GM21528 (cell line): Measurements from ENCODE around the gene PLXDC2.
"Not testable (repeated sequence)": the region's sequence is repeated elsewhere in the genome, so short reads cannot be mapped to it uniquely, and the experiment has no call there.

Experiments used
- ATAC-seq: cut with Tn5 transposase; IDR thresholded peaks from one replicate; pipeline ENCODE4 v1.9.1; 2021; ENCODE audit warnings: mild to moderate bottlenecking, moderate library complexity; ENCODE audit not compliant: unreplicated experiment, low FRiP score

The PLXDC2 gene

GRCh38 chr10:19816411-19817230 is at the start of gene PLXDC2:
Gene PLXDC2 (plus strand): TSS chr10:19816432.
- ATAC-seq, result no peak

DNA sequence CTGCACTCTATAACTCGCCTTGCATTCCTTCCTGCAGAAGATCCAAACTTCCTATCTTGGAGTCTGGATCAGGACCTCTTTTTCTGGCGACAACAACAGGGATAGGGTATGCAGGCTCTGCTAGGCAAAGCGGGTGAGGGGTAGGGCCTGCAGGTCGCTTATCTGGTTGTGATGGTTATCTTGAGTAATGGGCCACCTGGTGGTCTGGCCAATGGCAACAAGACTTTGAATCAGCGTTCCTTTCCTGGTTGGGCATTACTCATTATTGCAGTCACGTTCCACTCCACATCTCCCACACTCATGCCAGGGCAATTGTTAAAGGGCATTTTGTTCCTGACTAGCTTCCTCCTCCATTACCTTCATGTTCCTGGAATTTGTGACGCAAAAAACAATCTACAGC is 48.4 kb upstream of the PLXDC2 start:
- no peak for ATAC-seq

DNA sequence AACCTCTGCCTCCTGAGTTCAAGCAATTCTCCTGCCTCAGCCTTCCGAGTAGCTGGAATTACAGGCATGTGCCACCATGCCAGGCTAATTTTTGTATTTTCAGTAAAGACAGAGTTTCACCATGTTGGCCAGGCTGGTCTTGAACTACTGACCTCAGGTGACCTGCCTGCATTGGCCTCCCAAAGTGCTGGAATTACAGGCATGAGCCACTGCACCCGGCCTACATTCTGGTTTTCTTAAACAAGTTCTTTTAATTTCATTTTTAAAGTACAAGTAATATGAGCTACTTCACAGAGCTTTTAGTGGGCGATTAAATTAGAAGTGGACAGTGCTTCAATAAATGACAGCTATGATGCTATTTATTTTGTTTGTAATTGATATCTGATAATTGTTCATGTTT is 46.4 kb upstream of the PLXDC2 start:
- not testable (repeated sequence) for ATAC-seq

DNA sequence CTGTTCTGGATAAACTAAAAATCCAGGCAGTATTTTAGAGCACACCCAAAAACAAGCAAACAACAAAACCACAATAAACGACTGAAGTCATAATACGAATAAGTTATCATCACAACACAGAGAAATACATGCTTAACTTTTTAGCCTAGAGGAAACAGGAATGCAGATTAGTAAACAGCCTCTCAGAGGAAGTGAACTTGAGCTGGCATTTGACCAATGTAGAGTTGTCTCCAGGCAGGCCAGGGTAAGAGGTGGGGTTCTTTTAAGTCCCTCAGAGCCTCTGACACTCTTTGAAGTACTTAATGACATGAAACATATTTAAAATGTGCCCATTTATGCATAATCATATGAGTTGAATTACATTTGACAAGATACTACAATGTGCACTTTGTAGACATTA is 43.3 kb upstream of the PLXDC2 start:
- no peak for ATAC-seq

DNA sequence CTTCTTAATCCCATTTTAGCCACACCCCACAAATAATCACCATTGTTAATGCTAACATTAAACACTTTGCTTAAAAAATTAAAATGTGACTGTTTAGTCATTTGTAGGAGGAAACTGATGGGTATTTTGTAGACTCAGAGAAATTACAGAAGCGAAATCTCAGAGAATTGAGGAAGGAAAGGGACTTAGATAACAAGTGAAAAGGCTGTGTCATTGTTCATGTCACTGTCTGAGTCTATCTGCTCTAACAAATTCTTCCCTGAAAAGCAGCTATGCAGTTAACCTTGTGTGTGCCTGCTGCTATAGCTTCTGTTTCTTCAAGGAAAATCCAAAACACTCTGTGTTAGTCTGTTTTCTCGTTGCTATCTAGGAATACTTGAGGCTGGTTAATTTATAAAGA is 40.9 kb upstream of the PLXDC2 start:
- no peak for ATAC-seq

DNA sequence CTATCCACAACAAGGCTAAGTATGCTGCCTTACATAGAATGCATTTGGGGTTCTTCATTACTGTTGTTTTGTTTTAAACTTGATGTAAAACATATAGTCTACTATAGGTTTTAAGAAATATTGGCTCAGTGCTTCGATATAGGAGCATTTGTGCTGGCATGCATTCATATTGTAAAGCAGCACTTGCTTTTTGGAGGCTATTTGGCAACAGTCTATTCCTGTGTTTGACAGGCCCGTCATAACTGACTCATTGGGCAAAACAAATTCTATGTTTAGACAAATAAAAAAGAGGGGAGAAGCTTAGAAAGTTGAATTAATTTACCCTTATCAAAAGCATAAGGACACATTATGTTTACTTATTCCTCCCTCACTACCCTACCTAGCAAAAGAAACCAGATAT is 38.4 kb upstream of the PLXDC2 start:
- no peak for ATAC-seq

DNA sequence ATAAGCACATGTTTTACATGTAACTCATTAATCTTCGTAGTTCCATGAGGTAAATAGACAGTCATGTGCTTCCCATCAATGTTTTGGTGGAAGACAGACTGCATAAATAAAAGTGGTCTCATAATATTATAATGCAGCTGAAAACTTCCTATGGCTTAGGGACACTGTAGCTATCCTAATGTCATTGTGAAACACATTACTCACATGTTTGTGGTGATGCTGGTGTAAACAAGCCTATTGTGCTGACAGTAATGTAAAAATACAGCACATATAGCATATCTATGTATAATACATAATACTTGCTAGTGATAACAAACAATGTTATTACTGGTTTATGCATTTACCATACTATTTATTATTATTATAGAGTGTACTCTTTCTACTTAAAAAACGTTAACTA is 37.2 kb upstream of the PLXDC2 start:
- ATAC-seq, result no peak

GRCh38 chr10:19782430-19783089 is 33.7 kb upstream of the PLXDC2 start:
- no peak for ATAC-seq

- ATAC-seq, result no peak
These were observed 32.5 kb upstream of the PLXDC2 start for GRCh38 chr10:19783721-19784120.

DNA sequence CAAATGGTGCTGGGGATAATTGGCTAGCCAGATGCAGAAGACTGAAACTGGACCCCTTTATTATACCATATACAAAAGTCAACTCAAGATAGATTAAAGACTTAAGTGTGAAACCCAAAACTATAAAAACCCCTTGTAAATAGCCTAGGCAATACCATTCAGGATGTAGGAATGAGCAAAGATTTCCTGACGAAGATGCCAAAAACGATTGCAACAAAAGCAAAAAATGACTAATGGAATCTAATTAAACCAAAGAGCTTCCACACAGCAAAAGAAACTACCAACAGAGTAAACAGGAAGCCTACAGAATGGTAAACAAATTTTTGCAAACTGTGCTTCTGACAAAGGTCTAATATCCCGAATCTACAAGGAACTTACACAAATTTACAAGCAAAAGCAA is 30.9 kb upstream of the PLXDC2 start:
- ATAC-seq, result no peak

DNA sequence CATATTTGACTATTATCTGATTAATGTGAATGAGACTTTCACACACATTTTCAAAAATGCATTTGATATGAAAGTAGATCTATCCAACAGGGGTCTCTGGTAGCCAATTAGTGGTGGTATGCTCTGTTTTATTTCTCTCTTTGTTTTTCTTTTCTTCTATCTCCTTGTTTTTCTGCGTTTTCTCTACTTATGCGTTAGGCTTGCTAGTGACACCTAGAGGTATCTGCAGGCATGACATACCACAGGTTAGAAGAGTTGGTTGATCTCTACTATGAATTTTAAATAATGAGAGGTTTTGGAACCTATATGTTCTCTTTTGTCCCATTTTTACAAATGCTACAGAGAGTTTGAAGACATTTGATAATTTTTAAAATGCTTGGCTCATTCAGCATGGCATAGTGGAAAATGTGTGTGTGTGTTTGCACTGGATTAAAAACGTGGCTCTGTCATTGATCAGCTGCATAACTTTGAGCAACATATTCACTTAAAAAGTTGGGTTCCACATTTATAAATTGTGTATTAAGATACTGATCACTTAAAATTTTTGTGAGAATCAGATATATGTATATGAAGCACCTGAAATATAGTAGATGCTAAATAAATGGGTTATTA is 28.1 kb upstream of the PLXDC2 start:
- peak; percentile 64 for ATAC-seq

DNA sequence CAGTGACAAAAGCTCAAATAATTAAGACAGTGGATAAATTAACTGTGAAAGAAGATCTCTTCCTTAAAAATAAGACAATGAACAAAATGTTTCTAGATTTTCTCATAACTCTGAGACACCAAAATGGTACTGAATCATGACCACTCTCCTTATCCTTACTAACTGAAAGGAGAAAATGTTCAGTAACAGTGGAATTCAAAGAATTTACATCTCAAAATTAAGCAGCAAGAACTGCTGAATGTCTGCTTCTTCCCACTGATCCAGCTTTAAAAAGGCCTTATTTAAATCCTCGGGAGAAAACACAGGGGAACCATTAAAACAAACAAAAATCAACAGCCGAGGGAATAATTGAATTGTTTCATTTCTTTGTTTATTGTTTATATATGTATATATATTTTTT is 27.3 kb upstream of the PLXDC2 start:
- ATAC-seq, result no peak

GRCh38 chr10:19789607-19790006 is 26.6 kb upstream of the PLXDC2 start:
- no peak for ATAC-seq

GRCh38 chr10:19791032-19791431 is 25.2 kb upstream of the PLXDC2 start:
- no peak for ATAC-seq

DNA sequence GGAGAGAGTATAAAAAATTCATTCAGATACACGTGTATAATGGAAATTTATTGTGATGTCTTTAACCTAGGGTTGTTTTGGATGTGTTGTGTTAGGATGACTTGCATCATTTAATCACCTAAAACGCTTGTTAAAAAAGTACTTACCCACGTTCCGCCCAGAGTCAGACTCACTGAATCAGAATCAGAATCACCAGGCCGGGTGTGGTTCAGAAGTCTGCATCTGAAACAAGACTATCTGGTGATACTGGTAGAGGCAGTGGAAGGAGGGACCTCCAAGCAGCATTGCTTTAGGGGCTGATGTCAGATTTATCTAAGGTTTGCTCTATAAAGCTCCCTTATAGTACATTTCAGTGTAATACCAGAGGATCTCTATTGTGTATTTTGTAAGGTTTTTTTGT is 20.5 kb upstream of the PLXDC2 start:
- no peak for ATAC-seq

GRCh38 chr10:19800161-19800560 is 16.1 kb upstream of the PLXDC2 start:
- ATAC-seq, result no peak

DNA sequence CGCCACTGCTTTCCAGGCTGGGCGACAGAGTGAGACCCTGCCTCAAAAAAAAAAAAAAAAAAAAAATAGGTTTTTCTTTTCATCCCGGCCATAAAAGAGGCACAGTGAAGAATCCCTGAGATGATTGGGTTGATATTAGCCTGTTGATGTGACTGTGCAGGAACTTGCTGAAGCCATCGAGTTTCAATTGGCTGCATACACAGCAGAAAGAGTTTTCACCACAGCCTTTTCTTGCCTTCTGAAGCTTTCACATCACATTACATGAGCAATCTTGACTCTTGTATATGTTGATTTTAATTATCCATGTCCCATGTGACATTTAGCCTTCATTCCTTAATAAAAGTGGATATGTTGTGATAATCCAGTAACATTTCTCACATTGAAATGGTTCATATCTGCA is 14.9 kb upstream of the PLXDC2 start:
- no peak for ATAC-seq

- ATAC-seq, result no peak
These were observed 12.6 kb upstream of the PLXDC2 start for GRCh38 chr10:19803676-19804075.

- no peak for ATAC-seq
These were observed 6.8 kb upstream of the PLXDC2 start for GRCh38 chr10:19809481-19809880.

GRCh38 chr10:19811540-19811939 is 4.7 kb upstream of the PLXDC2 start:
- ATAC-seq, result no peak

DNA sequence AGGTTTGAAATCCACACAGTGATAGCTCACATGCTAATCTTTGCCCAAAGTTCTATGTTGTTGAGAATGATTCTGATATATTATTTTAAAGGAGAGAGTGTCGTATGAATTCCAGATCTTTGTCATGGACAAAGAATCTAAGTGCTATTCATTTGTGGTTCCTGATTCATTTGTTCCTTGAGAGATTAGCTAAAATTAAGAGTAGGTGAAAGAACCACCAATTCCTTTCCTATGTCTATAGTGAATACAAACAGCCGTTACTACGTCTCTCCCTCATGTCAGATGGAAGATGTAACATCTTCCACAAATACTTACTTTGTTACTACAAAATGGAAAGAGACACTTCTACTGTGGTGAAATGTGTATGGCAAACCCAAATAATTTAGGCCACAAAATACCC is 3.3 kb upstream of the PLXDC2 start:
- ATAC-seq, result no peak
